HG02943 (cell line): Measurements from ENCODE around the gene COIL.
A peak's percentile ranks its signal among the peaks of the same experiment; 100 is the strongest.
"Not testable (repeated sequence)": the region's sequence is repeated elsewhere in the genome, so short reads cannot be mapped to it uniquely, and the experiment has no call there.

Experiments used
- ATAC-seq: cut with Tn5 transposase; IDR thresholded peaks from one replicate; pipeline ENCODE4 v1.9.1; 2021; ENCODE audit warnings: mild to moderate bottlenecking, low read depth, moderate library complexity; ENCODE audit not compliant: unreplicated experiment

COIL gene

DNA sequence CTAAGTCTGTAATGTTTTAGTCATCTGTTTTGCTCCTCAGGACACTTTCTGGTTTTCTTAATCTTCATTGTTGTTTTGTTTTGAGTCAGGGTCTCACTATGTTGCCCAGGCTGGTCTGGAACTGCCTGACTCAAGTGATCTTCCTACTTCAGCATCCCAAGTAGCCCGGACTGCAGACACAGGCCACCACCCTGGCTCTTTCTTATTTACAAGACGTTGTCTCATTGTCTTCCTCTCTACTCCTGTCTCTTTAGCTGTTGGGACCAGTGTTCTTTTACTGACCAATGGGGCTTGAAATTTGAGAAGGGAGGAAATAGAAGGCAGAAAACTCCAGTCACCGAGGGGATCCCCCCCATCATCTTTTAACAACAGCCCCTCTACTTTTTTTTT lies 18.2 kb upstream of the COIL start:
- ATAC-seq, result no peak

GRCh38 chr17:56978441-56979090 lies 17.7 kb upstream of the COIL start:
- peak; percentile 16 for ATAC-seq

- peak; percentile 60 for ATAC-seq
Measured at GRCh38 chr17:56977673-56978395, 17.0 kb upstream of the COIL start, which contains the start of gene SCPEP1. TSS of gene SCPEP1 (plus strand) at chr17:56978131. CDS start at chr17:56978160, 29 bp downstream.

GRCh38 chr17:56976941-56977608 lies 16.2 kb upstream of the COIL start:
- no peak for ATAC-seq

DNA sequence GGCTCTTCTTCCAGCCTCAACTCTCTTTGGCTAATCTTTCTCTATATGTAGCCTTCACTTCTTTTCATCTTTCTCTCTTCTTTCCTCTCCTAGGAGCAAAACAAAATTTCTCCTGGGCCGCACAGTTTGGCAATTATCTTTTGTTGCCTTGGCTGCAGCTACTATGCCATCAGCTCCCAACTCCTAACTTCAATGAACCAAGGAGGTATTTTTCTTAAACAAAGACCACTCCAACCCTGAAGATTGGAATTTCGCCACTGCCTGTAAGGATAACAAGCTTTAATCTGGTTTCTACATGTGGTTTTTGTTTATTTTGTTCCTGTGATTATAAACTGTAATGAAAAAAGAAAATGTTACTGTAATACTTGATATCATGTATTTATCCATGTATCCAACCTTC lies 14.8 kb upstream of the COIL start:
- ATAC-seq, result no peak

- ATAC-seq, result no peak
Measured at GRCh38 chr17:56974055-56974454, 13.2 kb upstream of the COIL start.

- no peak for ATAC-seq
Measured at GRCh38 chr17:56973520-56973919, 12.7 kb upstream of the COIL start.

GRCh38 chr17:56972111-56972730 lies 11.4 kb upstream of the COIL start:
- no peak for ATAC-seq

DNA sequence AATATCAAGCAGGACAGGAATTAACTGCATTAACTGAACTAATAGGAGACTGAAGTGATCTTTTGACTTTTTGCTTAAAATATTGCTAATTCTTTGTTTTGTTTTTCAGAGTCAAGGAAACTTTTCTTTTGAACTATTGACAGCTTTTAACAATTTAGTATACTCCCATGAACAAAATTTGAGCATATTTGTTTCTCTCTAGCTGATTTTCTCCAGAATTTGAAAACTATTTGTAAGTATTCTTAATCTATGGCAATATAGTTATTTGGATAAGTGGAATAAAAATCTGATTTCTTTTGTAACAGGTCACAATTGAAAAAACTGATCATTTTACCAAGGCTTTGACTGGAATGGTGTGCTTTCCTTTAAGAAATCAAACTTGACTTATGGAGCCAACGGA lies 10.1 kb upstream of the COIL start:
- ATAC-seq, result no peak

DNA sequence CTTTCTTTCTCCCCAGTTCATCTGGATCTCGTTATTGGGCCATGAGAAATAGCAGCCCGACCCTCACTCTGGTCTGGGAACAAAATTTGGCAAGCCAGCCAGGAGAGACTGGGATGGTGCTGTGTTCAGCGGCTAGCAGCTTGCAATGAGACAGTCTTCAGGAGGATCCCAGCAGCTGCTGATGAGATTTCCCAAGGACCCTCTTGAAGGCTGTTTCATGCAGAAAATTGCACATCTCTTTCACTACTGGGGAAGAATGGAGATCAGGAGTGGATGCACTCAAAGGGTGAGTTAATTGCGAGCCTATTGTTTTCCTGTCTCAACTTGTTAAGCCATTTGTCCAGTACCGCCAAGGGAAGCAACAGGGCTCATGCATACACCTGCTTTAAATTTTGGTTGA lies 5.5 kb upstream of the COIL start:
- no peak for ATAC-seq

DNA sequence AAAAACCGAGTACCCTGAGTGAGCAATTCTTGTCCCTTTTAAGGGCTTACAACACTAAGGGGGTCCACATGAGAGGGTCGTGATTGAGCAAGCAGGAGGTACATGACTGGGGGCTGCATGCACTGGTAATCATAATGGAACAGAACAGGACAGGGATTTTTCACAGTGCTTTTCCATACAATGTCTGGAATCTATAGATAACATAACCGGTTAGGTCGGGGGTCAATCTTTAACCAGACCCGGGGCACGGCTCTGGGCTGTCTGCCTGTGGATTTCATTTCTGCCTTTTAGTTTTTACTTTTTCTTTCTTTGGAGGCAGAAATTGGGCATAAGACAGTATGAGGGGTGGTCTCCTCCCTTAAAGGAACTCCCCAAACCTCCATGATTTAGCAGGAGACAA lies 4.8 kb upstream of the COIL start:
- ATAC-seq, result not testable (repeated sequence)

- ATAC-seq, result not testable (repeated sequence)
Measured at GRCh38 chr17:56965241-56965640, 4.4 kb upstream of the COIL start.

DNA sequence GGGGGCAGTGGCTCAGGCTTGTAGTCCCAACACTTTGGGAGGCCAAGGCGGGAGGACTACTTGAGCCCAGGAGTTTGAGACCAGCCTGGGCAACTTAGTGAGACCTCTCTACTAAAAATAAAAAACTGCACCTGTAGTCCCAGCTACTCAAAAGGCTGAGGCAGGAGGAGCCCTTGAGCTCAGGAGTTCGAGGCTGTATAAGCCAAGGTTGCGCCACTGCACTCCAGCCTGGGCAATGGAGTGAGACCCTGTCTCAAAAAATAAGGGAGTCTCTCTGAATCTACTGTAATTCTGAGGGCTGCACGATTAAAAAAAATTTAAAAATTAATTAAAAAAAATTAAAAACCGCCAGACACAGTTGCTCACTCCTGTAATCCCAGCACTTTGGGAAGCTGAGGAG lies 3.9 kb downstream of the COIL start:
- no peak for ATAC-seq

DNA sequence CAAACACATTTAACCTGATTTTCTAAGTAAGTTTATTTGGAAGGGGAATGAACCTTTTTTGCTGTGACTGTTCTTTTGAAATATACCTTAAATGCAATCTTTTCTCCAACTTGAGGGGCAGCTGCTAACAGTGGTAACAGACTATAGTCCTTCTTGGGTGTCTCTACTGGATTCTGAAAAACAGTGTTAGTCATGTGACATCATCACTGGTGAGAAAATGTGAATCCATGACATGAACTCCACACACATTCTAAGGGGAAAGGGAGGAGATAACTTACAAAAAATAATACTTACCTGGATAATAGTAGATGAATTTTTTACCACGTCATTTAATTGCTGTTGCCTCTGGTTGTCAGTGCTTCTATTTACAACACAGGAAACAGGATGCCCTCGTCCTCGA lies 11.3 kb downstream of the COIL start:
- ATAC-seq, result no peak

GRCh38 chr17:56948491-56948890 lies 12.4 kb downstream of the COIL start:
- ATAC-seq, result no peak

- no peak for ATAC-seq
Measured at GRCh38 chr17:56947741-56948140, 13.1 kb downstream of the COIL start.

GRCh38 chr17:56945938-56946505 lies 14.8 kb downstream of the COIL start:
- ATAC-seq, result no peak

- no peak for ATAC-seq
Measured at GRCh38 chr17:56943505-56944125, 17.2 kb downstream of the COIL start.

- ATAC-seq, result no peak
Measured at GRCh38 chr17:56939869-56940484, 20.9 kb downstream of the COIL start.

- not testable (repeated sequence) for ATAC-seq
Measured at GRCh38 chr17:56938206-56938605, 22.6 kb downstream of the COIL start.
